Measurements from ENCODE around the gene TLR5. TPM values are rescaled to one million over a fixed set of nuclear protein-coding genes. Genes with fewer than 3 reads are reported as not detected.

Gene TLR5
- total and polyA plus RNA-seq, 2 donors from 2014 or later, result 3.7 to 31.3 TPM

GRCh38 chr1:223087291-223088255 lies 55.5 kb downstream of the TLR5 start:
- H3K4me3 ChIP-seq (ENCODE audit: low read length in 3 of 3), result no peak overlapping the region
- DNase-seq (peak in 1 of 5 donors; percentile 17), FAIRE-seq (no peak)
- no peaks in the 10 kb centered on the region for H3K4me1 ChIP-seq (ENCODE audit: control insufficient read depth in 2 of 3, insufficient read depth in 2 of 3, low read depth in 1 of 3, low read length in 3 of 3)
- no peak overlapping the region for H3K27ac ChIP-seq (ENCODE audit: low read depth in 2 of 2, low read length in 2 of 2)
- no peak for TF ChIP-seq CTCF (IDR thresholded peaks at IDR 0.05; ENCODE audit: borderline replicate concordance, extremely low read depth, insufficient read depth)
- no peaks in the 10 kb centered on the region for H3K27me3 ChIP-seq (ENCODE audit: control insufficient read depth, insufficient read depth, low read length)
- no peak overlapping the region for H3K9ac ChIP-seq (ENCODE audit: low read length in 3 of 3)
- H3K36me3 ChIP-seq (ENCODE audit: control insufficient read depth in 2 of 3, insufficient read depth in 3 of 3, low read length in 3 of 3), result no peaks in the 10 kb centered on the region
- H3K9me3 ChIP-seq (ENCODE audit: control insufficient read depth in 2 of 3, insufficient read depth in 1 of 3, low read length in 3 of 3), result no peaks in the 10 kb centered on the region
- intact Hi-C loops (cut with DNase I), result loop anchor here (5.0 kb wide), 1 partner anchor 290 kb away; no protein-coding TSS in a partner anchor

GRCh38 chr1:223084464-223084866 lies 58.6 kb downstream of the TLR5 start:
- H3K9me3 ChIP-seq (ENCODE audit: control insufficient read depth in 2 of 3, insufficient read depth in 1 of 3, low read length in 3 of 3), result no peaks in the 10 kb centered on the region
- no peak overlapping the region for H3K4me3 ChIP-seq (ENCODE audit: low read length in 3 of 3)
- FAIRE-seq (no peak), DNase-seq (no peak)
- no peaks in the 10 kb centered on the region for H3K36me3 ChIP-seq (ENCODE audit: control insufficient read depth in 2 of 3, insufficient read depth in 3 of 3, low read length in 3 of 3)
- TF ChIP-seq CTCF (IDR thresholded peaks at IDR 0.05; ENCODE audit: borderline replicate concordance, extremely low read depth, insufficient read depth), result no peak
- intact Hi-C loops (cut with DNase I), result no loop called here
- H3K9ac ChIP-seq (ENCODE audit: low read length in 3 of 3), result no peak overlapping the region
- no peak overlapping the region for H3K27ac ChIP-seq (ENCODE audit: low read depth in 2 of 2, low read length in 2 of 2)
- H3K4me1 ChIP-seq (ENCODE audit: control insufficient read depth in 2 of 3, insufficient read depth in 2 of 3, low read depth in 1 of 3, low read length in 3 of 3), result no peaks in the 10 kb centered on the region
- no peaks in the 10 kb centered on the region for H3K27me3 ChIP-seq (ENCODE audit: control insufficient read depth, insufficient read depth, low read length)

- H3K27me3 ChIP-seq (ENCODE audit: control insufficient read depth, insufficient read depth, low read length), result no peaks in the 10 kb centered on the region
- FAIRE-seq, result no peak
- intact Hi-C loops (cut with DNase I), result no loop called here
- DNase-seq, result no peak
- no peak overlapping the region for H3K9ac ChIP-seq (ENCODE audit: low read length in 3 of 3)
- no peaks in the 10 kb centered on the region for H3K36me3 ChIP-seq (ENCODE audit: control insufficient read depth in 2 of 3, insufficient read depth in 3 of 3, low read length in 3 of 3)
- no peak overlapping the region for H3K4me3 ChIP-seq (ENCODE audit: low read length in 3 of 3)
- no peak for TF ChIP-seq CTCF (IDR thresholded peaks at IDR 0.05; ENCODE audit: borderline replicate concordance, extremely low read depth, insufficient read depth)
- no peaks in the 10 kb centered on the region for H3K4me1 ChIP-seq (ENCODE audit: control insufficient read depth in 2 of 3, insufficient read depth in 2 of 3, low read depth in 1 of 3, low read length in 3 of 3)
- no peaks in the 10 kb centered on the region for H3K9me3 ChIP-seq (ENCODE audit: control insufficient read depth in 2 of 3, insufficient read depth in 1 of 3, low read length in 3 of 3)
- no peak overlapping the region for H3K27ac ChIP-seq (ENCODE audit: low read depth in 2 of 2, low read length in 2 of 2)
Observed at GRCh38 chr1:223083831-223084230, 59.2 kb downstream of the TLR5 start.

Measured in kidney (tissue), 14 donors.